GM13977 (cell line): ENCODE measurements around the gene EPHA1.

Source experiments
- DNase-seq: peaks from one replicate; pipeline ENCODE4 v3.0.0; 2012; ENCODE audit warnings: low spot score
- CTCF ChIP-seq: IDR thresholded peaks from 2 replicates; pipeline ENCODE4 v1.5.1; 2012; ENCODE audit warnings: mild to moderate bottlenecking, control low read depth; ENCODE audit not compliant: insufficient read depth; ENCODE audit errors: extremely low read depth, missing control alignments
- in situ Hi-C: fragments of 300-500 bp; cut with MboI; formaldehyde crosslinking; loops from one replicate; pipeline ENCODE4 v1.12.0; 2022; ENCODE audit warnings: low sequenced_read_pairs, low pct_unique_long_range_greater_than_20kb, mixed read lengths, inconsistent platforms; ENCODE audit not compliant: unreplicated experiment

Gene EPHA1

GRCh38 chr7:143375298-143376034 lies 33.2 kb downstream of the EPHA1 start:
- in situ Hi-C loops, result no loop called here
- DNase-seq, result no peak
- TF ChIP-seq CTCF, result no peak

GRCh38 chr7:143374561-143374960 lies 34.1 kb downstream of the EPHA1 start:
- TF ChIP-seq CTCF, result no peak
- in situ Hi-C loops, result no loop called here
- no peak for DNase-seq

- no peak for DNase-seq
- peak; percentile 13 for TF ChIP-seq CTCF
- in situ Hi-C loops, result no loop called here
These were observed 35.3 kb downstream of the EPHA1 start for GRCh38 chr7:143373255-143373794.

- no peak for TF ChIP-seq CTCF
- in situ Hi-C loops, result no loop called here
- DNase-seq, result no peak
These were observed 36.6 kb downstream of the EPHA1 start for GRCh38 chr7:143372070-143372469.

GRCh38 chr7:143369678-143370651 lies 38.7 kb downstream of the EPHA1 start:
- in situ Hi-C loops, result no loop called here
- no peak for DNase-seq
- TF ChIP-seq CTCF, result no peak

- DNase-seq, result no peak
- TF ChIP-seq CTCF, result no peak
- in situ Hi-C loops, result no loop called here
These were observed 40.3 kb downstream of the EPHA1 start for GRCh38 chr7:143368387-143368786.
